ENCODE measurements around the gene RNASE4.
A peak's percentile ranks its signal among the peaks of the same experiment; 100 is the strongest.

The RNASE4 gene

DNA sequence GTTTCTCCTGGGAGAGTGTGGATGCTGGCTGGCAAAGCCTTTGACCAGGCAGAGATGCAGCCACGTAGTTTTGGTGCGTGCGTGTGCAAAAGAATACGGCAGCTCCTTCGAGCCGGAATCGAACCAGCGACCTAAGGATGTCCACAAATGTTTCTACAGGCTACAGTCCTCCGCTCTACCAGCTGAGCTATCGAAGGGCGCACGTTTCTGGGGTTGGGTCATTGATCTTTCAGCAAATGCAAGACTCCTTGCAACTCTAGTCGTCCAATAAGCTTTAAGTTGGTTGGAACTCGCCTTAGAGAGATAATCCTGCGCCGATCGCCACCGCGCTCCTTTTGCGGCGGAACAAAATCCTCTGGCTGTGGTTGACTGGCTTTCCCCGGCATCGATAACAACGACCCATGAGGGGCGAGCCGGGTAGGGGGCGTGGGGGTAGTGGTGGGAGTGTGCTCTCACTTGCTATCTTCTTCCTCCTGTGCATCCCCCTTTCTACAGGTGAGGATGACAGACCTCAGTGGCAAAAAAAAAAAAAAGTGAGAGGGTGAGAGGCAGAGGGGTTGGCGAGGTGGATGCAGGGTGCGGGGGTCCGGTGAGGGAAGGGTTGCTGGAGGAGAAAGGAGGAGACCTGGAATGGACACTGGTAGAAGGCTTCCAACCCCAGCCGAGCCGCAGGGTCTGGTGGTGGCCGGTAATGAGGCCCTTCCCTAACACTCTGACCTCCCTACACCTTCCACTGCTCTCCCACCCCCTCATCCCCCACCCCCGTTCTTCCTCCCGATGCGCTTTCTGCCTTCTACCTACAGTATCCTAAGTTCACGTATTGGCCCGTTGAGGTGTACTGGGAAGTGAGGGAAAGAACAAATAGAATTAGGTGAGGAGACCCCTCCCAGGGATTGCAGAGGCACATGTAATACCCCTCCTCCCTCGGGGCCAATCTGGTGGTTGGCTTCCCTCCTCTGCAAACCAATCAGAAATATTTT lies 31.1 kb upstream of the RNASE4 start:
- TF ChIP-seq, protein P1, sequence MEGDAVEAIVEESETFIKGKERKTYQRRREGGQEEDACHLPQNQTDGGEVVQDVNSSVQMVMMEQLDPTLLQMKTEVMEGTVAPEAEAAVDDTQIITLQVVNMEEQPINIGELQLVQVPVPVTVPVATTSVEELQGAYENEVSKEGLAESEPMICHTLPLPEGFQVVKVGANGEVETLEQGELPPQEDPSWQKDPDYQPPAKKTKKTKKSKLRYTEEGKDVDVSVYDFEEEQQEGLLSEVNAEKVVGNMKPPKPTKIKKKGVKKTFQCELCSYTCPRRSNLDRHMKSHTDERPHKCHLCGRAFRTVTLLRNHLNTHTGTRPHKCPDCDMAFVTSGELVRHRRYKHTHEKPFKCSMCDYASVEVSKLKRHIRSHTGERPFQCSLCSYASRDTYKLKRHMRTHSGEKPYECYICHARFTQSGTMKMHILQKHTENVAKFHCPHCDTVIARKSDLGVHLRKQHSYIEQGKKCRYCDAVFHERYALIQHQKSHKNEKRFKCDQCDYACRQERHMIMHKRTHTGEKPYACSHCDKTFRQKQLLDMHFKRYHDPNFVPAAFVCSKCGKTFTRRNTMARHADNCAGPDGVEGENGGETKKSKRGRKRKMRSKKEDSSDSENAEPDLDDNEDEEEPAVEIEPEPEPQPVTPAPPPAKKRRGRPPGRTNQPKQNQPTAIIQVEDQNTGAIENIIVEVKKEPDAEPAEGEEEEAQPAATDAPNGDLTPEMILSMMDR (IDR thresholded peaks at IDR 0.05; ENCODE audit: control extremely low read depth, extremely low read depth, low read depth, missing control alignments), result no peak
- peak; percentile 49 for DNase-seq (ENCODE audit: extremely low spot score)
- ChIA-PET CTCF (interaction anchor here (1.1 to 2.1 kb wide), 5 partner anchors 9 to 204 kb away, joined by 3 to 5 read pairs (median 3); no protein-coding TSS in a partner anchor), POLR2A (interaction anchor here (0.6 to 0.7 kb wide), 2 partner anchors 12 to 135 kb away, joined by 3 to 6 read pairs; no protein-coding TSS in a partner anchor)

DNA sequence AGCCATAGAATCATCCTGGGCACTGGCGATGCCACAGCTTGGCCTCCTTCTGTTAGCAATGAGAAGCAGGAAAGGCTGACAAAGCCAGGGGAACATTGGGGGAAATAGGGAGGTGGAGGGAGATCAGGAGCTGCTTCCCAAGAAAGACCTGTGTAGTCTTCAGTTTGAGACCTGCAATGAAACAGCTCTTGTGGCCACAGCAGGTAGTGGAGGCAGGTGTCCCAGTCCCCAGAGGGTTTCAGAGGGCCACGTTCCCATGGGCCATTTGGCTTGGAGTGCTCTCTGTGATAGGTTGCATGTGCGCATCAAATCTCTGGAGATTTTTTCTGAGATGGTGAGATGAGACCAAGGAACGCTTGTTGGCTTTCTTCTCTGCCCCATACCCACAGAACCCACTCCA lies 28.5 kb upstream of the RNASE4 start:
- no peak for DNase-seq (ENCODE audit: extremely low spot score)
- TF ChIP-seq, protein P1 (IDR thresholded peaks at IDR 0.05; ENCODE audit: control extremely low read depth, extremely low read depth, low read depth, missing control alignments), result no peak
- ChIA-PET CTCF (interaction anchor here (1.1 to 11.0 kb wide), 7 partner anchors 9 to 313 kb away, joined by 3 to 199 read pairs (median 6); partner anchors contain the start of genes ANG, PARP2 and RNASE4), POLR2A (no interaction called here)

DNA sequence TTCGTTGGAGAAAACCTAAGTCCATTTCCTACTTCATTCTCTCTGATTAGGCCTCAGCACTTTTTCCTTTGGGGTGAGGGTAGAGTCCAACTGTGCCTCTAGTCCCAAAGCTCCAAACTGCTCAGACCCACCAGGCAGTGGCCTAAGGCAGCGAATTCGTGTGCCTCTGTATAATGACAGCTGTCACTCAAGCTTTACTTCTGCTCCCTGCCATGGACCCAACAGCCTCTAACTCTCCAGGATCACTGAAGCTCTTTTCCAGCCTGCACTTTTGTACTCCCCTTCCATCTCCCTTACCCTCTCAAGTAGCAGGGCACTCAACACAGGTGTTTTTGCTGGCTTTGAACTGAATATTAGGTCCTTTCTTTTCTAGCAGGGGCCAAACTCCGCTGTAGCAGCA lies 28.1 kb upstream of the RNASE4 start:
- CTCF ChIA-PET, result interaction anchor here (1.1 to 11.0 kb wide), 8 partner anchors 9 to 313 kb away, joined by 3 to 199 read pairs (median 5); partner anchors contain the start of genes ANG, PARP2 and RNASE4
- DNase-seq (ENCODE audit: extremely low spot score), result no peak
- POLR2A ChIA-PET, result no interaction called here
- TF ChIP-seq, protein P1 (IDR thresholded peaks at IDR 0.05; ENCODE audit: control extremely low read depth, extremely low read depth, low read depth, missing control alignments), result no peak

DNA sequence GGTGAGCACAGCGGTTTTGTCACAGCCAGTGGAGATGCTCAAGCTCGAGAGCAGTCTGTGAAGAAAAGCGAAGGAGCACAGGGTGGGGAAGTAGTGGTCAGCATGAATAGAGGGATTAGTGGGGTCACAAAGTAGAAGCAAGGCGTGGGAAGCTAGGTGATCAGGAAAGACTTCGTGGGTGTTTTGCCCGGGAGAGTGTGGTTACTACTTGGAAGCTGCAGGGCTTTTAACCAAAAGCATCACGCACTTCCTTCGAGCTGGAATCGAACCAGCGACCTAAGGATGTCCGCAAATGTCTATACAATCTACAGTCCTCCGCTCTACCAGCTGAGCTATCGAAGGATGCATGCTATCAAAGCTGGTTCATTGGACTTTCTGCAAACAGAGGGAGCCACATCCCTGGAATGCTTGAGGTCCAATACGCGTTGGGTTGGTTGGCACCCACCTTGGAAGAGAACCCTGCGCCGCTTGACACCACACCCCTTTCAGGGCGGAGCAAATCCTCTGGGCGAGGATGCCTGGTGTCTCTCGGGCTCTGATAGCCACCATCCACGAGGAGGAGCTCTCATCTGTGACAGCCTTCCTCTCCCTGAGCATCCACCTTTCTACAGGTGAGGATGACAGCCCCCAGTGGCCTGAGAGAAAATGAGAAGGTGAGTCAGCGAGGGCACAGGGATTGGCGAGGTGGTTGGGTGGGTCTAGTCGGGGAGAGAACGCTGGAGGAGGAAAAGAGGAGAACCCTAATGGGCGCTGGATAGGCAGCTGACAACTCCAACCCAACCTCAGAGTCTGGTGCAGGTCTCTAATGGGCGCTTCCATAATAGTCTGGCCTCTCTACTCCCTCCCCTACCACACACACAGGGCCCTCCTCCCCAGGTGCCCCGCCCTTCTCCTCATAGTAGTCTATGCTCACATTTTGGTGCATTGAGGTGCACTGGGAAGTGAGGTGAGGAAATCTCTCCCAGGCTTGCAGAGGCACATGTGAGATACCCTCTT lies 26.8 kb upstream of the RNASE4 start:
- TF ChIP-seq, protein P1 (IDR thresholded peaks at IDR 0.05; ENCODE audit: control extremely low read depth, extremely low read depth, low read depth, missing control alignments), result no peak
- no peak for DNase-seq (ENCODE audit: extremely low spot score)
- ChIA-PET POLR2A (no interaction called here), CTCF (interaction anchor here (0.8 to 11.0 kb wide), 15 partner anchors 8 to 357 kb away, joined by 3 to 199 read pairs (median 5); partner anchors contain the start of genes ANG, PARP2 and RNASE4)

DNA sequence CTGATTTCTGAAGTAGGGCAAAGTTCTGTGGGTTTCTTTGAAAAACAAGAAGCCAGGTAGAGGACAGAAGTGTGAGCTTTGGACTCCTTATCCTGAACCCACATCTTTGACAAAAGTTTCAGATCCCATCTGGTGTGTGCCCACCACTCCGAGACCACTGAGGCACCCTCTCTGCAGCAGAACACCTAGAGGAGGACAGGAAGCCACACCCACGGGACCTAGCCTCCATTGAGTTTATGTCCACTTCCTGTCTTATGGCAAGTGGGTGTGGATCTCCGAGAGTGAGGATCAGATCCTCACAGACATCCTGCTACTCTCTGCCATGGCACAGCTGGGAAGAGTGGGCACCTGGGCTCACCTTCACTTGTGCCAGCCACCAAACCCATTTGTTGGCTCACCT lies 26.1 kb upstream of the RNASE4 start:
- TF ChIP-seq, protein P1 (IDR thresholded peaks at IDR 0.05; ENCODE audit: control extremely low read depth, extremely low read depth, low read depth, missing control alignments), result no peak
- CTCF ChIA-PET, result interaction anchor here (0.9 to 11.0 kb wide), 13 partner anchors 10 to 356 kb away, joined by 3 to 199 read pairs (median 5); partner anchors contain the start of genes ANG and RNASE4
- no peak for DNase-seq (ENCODE audit: extremely low spot score)
- POLR2A ChIA-PET, result interaction anchor here (1.0 kb wide), 1 partner anchor 186 kb away, joined by 3 read pairs; no protein-coding TSS in a partner anchor
